ENCODE results near the gene MARCHF5.

GRCh38 chr10:92316610-92317009, 25.6 kb downstream of the MARCHF5 start:
- no peak for TF ChIP-seq CTCF (conservative IDR thresholded peaks at IDR 0.05 in 1 of 2, IDR thresholded peaks at IDR 0.05 in 1 of 2; ENCODE audit: low read depth in 1 of 2, low read length in 2 of 2)
- no peak for TF ChIP-seq EZH2 (IDR thresholded peaks at IDR 0.05; ENCODE audit: low read length, missing control alignments)
